ENCODE measurements around the gene KCNJ5.

Gene KCNJ5

DNA sequence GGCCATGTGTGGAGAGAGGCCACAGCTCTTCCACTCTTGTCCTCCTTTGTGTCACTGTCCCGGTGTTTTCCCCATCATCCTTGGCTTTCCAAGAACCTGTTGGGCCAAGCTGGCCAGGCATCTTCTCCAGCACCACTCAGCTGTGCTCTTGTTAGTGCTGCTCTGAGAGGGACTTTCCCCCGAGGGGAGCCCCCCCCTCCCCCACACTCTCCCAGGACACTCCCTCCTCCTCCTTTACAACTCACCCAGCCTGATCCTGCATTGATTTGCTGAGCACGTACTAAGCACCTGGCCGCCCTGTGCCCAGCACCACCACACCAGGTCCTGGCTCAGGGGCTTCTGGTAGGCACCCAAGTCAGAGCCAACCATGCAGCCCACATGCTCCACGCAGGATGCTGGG lies 38.3 kb downstream of the KCNJ5 start:
- TF ChIP-seq EP300 (IDR thresholded peaks at IDR 0.05; ENCODE audit: borderline replicate concordance) (no peak), CEBPB (IDR thresholded peaks at IDR 0.05) (no peak), CREB1 (IDR thresholded peaks at IDR 0.05; ENCODE audit: low read depth) (no peak), USF1 (IDR thresholded peaks at IDR 0.05) (no peak), NFIC (IDR thresholded peaks at IDR 0.05) (no peak), YY1 (IDR thresholded peaks at IDR 0.05; ENCODE audit: low read depth) (no peak), ZBTB7A (IDR thresholded peaks at IDR 0.05; ENCODE audit: low read depth) (no peak)

DNA sequence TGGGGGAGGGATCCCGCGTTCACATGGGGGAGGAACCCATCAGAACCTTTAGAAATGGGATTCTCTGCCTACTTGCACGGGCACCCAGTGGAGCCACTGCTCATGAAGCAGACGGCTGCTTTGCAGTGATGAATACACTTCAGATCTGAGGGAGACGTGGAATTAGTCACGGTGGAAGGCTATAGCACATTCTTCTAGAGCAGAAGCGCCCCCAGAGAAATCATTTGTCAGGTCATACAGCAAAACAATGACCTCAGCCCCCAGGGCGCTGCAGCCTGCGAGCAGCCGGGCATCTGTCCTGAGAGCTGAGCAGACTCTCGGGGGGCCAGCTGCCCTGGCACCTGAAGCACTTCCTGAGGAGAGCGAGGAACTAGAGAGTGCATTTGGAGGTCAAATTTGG lies 38.8 kb downstream of the KCNJ5 start:
- TF ChIP-seq NFIC (IDR thresholded peaks at IDR 0.05) (no peak), MAX (IDR thresholded peaks at IDR 0.05) (no peak), YY1 (IDR thresholded peaks at IDR 0.05; ENCODE audit: low read depth) (no peak), RAD21 (IDR thresholded peaks at IDR 0.05; ENCODE audit: low read depth) (no peak), TEAD4 (IDR thresholded peaks at IDR 0.05) (0 out of 2 replicates have a peak, but pooled peaks have one; percentile 20), EGR1 (IDR thresholded peaks at IDR 0.05) (no peak), ZBTB7A (IDR thresholded peaks at IDR 0.05; ENCODE audit: low read depth) (no peak), TAF1 (IDR thresholded peaks at IDR 0.05; ENCODE audit: low read depth) (no peak), CREB1 (IDR thresholded peaks at IDR 0.05; ENCODE audit: low read depth) (no peak), EP300 (IDR thresholded peaks at IDR 0.05; ENCODE audit: borderline replicate concordance) (peak; percentile 59), TCF12 (IDR thresholded peaks at IDR 0.05; ENCODE audit: low read depth) (peak; percentile 77), CEBPB (IDR thresholded peaks at IDR 0.05) (no peak), FOXM1 (IDR thresholded peaks at IDR 0.05; ENCODE audit: borderline replicate concordance, low read depth) (no peak), USF1 (IDR thresholded peaks at IDR 0.05) (no peak)
- TF ChIP-seq, protein P1, sequence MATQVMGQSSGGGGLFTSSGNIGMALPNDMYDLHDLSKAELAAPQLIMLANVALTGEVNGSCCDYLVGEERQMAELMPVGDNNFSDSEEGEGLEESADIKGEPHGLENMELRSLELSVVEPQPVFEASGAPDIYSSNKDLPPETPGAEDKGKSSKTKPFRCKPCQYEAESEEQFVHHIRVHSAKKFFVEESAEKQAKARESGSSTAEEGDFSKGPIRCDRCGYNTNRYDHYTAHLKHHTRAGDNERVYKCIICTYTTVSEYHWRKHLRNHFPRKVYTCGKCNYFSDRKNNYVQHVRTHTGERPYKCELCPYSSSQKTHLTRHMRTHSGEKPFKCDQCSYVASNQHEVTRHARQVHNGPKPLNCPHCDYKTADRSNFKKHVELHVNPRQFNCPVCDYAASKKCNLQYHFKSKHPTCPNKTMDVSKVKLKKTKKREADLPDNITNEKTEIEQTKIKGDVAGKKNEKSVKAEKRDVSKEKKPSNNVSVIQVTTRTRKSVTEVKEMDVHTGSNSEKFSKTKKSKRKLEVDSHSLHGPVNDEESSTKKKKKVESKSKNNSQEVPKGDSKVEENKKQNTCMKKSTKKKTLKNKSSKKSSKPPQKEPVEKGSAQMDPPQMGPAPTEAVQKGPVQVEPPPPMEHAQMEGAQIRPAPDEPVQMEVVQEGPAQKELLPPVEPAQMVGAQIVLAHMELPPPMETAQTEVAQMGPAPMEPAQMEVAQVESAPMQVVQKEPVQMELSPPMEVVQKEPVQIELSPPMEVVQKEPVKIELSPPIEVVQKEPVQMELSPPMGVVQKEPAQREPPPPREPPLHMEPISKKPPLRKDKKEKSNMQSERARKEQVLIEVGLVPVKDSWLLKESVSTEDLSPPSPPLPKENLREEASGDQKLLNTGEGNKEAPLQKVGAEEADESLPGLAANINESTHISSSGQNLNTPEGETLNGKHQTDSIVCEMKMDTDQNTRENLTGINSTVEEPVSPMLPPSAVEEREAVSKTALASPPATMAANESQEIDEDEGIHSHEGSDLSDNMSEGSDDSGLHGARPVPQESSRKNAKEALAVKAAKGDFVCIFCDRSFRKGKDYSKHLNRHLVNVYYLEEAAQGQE (IDR thresholded peaks at IDR 0.05; ENCODE audit: low read depth): no peak

DNA sequence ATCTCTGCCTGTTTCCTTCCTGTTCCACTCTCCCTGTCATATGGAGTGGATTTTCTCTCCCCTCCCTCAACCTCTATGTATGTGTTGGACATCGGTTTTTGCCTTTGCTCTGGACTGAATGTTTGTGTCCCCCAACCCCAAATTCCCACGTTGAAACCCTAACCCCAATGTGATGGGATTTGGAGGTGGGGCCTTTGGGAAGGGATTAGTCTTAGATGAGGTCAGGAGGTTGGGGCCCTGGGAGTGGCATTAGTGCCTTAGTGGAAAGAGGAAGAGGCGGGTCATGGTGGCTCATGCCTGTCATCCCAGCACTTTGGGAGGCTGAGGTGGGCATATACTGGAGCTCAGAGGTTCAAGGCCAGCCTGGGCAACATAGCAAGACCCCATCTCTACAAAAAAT lies 39.9 kb downstream of the KCNJ5 start:
- no peak for TF ChIP-seq YY1 (IDR thresholded peaks at IDR 0.05; ENCODE audit: low read depth)
- TF ChIP-seq EP300 (IDR thresholded peaks at IDR 0.05; ENCODE audit: borderline replicate concordance): no peak
- no peak for TF ChIP-seq EGR1 (IDR thresholded peaks at IDR 0.05)

GRCh38 chr11:128931668-128932067 lies 40.5 kb downstream of the KCNJ5 start:
- TF ChIP-seq USF1 (IDR thresholded peaks at IDR 0.05) (no peak), ZBTB7A (IDR thresholded peaks at IDR 0.05; ENCODE audit: low read depth) (no peak), RAD21 (IDR thresholded peaks at IDR 0.05; ENCODE audit: low read depth) (no peak), EGR1 (IDR thresholded peaks at IDR 0.05) (no peak), TEAD4 (IDR thresholded peaks at IDR 0.05) (no peak), CREB1 (IDR thresholded peaks at IDR 0.05; ENCODE audit: low read depth) (no peak), EP300 (IDR thresholded peaks at IDR 0.05; ENCODE audit: borderline replicate concordance) (no peak), TCF12 (IDR thresholded peaks at IDR 0.05; ENCODE audit: low read depth) (no peak), MAX (IDR thresholded peaks at IDR 0.05) (no peak)
- TF ChIP-seq, protein P1 (IDR thresholded peaks at IDR 0.05; ENCODE audit: low read depth): no peak

- no peak for TF ChIP-seq TAF1 (IDR thresholded peaks at IDR 0.05; ENCODE audit: low read depth)
- TF ChIP-seq NFIC (IDR thresholded peaks at IDR 0.05): no peak
- TF ChIP-seq RAD21 (IDR thresholded peaks at IDR 0.05; ENCODE audit: low read depth): no peak
- TF ChIP-seq CEBPB (IDR thresholded peaks at IDR 0.05): no peak
- no peak for TF ChIP-seq CREB1 (IDR thresholded peaks at IDR 0.05; ENCODE audit: low read depth)
Observed at GRCh38 chr11:128933481-128934178, 42.5 kb downstream of the KCNJ5 start.

DNA sequence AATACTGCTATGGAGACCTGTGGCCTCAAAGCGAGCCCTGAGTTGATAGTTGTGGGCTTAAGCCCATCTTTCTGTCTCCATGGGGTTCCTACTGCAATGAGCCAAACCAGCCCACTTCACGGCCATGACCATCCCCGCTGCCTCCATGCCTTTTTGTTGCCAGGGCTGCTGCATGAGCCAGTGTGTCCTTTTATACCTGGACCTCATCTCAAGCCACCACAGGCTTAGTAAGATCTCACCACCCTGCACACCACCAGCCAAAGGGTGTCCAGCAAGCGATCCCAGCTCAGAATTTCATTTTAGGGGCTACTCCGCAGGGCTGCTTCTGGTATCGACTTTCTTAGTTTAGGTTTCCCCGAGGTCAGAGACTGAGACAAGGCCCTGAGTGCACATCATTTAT lies 43.2 kb downstream of the KCNJ5 start:
- no peak for TF ChIP-seq EP300 (IDR thresholded peaks at IDR 0.05; ENCODE audit: borderline replicate concordance)
- TF ChIP-seq ZBTB7A (IDR thresholded peaks at IDR 0.05; ENCODE audit: low read depth): no peak
- no peak for TF ChIP-seq TAF1 (IDR thresholded peaks at IDR 0.05; ENCODE audit: low read depth)
- TF ChIP-seq CREB1 (IDR thresholded peaks at IDR 0.05; ENCODE audit: low read depth): no peak
- TF ChIP-seq CEBPB (IDR thresholded peaks at IDR 0.05): no peak
- TF ChIP-seq TEAD4 (IDR thresholded peaks at IDR 0.05): no peak
- TF ChIP-seq FOXM1 (IDR thresholded peaks at IDR 0.05; ENCODE audit: borderline replicate concordance, low read depth): no peak
- no peak for TF ChIP-seq YY1 (IDR thresholded peaks at IDR 0.05; ENCODE audit: low read depth)
- TF ChIP-seq EGR1 (IDR thresholded peaks at IDR 0.05): no peak
- TF ChIP-seq RAD21 (IDR thresholded peaks at IDR 0.05; ENCODE audit: low read depth): no peak
- no peak for TF ChIP-seq NFIC (IDR thresholded peaks at IDR 0.05)
